ENCODE results near the gene CRIP1. TPM values are rescaled to one million over a fixed set of nuclear protein-coding genes. Genes with fewer than 3 reads are reported as not detected.

The CRIP1 gene
- total RNA-seq, 1 experiment from 2014 or later = 6.9 TPM

DNA sequence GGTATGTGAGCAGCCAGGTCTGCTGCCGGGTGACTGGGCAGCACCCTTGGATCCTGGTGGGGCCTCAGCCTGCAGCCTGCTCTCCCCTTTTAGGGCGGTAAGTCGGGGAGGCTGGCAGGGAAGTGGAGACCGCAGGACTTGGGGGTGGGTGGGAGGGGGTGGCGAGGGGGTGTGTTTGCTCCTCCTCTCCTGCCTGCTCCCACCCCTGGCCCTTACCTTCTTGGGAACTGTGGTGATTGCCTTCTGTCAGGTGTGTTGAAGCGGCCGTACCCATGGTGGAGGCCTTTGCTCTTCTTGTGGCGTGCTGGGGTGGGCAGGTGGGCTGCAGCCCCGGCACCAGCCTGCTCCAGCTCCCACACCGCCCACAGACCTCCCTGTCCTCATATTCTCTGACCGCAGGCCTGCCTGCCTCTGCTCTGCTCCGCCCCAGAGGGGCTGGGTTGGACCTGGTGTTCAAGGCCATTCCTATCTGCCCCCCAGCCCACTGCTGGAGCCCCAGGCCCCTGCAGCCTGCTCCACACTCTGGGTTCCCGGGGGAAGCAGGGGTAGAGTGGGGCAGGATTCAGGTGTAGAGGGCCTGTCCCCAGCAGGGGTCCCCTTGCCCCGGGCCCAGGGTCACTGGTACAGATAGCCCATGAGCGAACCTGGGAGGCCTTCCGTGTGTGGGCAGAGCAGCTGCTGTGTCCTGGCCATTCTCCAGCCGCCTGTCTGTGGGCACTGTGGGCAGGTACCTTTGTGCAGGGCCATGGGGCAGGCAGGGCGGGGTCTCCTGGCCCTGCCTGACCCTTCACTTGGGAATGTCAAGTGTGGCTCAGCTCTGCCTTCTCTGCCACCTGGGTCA lies 9.5 kb downstream of the CRIP1 start:
- Histone ChIP-seq H3K27ac (ENCODE audit: insufficient read length, low read depth, low read length) (no peak overlapping the region), H3K18ac (ENCODE audit: insufficient read length, low read depth, low read length) (no peak overlapping the region), H2AK5ac (ENCODE audit: insufficient read length, low read length) (no peak overlapping the region), H3K9me3 (ENCODE audit: control insufficient read depth, low read depth, low read length) (no peaks in the 10 kb centered on the region), H3K79me2 (ENCODE audit: insufficient read depth, low read length) (no peaks in the 10 kb centered on the region), H2AFZ (ENCODE audit: low read length) (no peak overlapping the region), H3T11ph (ENCODE audit: low read length) (no peak overlapping the region), H3K4me1 (ENCODE audit: insufficient read depth, low read length) (no peaks in the 10 kb centered on the region), H4K91ac (ENCODE audit: insufficient read length, low read depth, low read length) (no peak overlapping the region), H3K27me3 (ENCODE audit: insufficient read depth, low read length) (no peaks in the 10 kb centered on the region), H2BK20ac (ENCODE audit: low read depth, low read length, poor library complexity, severe bottlenecking) (no peak overlapping the region), H2BK12ac (ENCODE audit: insufficient read length, low read depth, low read length) (no peak overlapping the region), H4K8ac (replicated peaks; ENCODE audit: insufficient read length, low read depth, low read length) (no peak overlapping the region), H3K9ac (ENCODE audit: extremely low read depth, insufficient read length, low read length) (no peak overlapping the region), H3K79me1 (ENCODE audit: insufficient read depth, low read depth, low read length, poor library complexity, severe bottlenecking) (no peaks in the 10 kb centered on the region), H3K56ac (ENCODE audit: insufficient read length, low read depth, low read length) (no peak overlapping the region), H2BK15ac (ENCODE audit: low read depth, low read length) (no peak overlapping the region), H3K4me2 (ENCODE audit: insufficient read depth, insufficient read length, low read length) (no peak overlapping the region), H3K14ac (ENCODE audit: insufficient read depth, low read length) (no peak overlapping the region; the same call in 1 of the 2 replicates), H4K20me1 (ENCODE audit: control insufficient read depth, insufficient read depth, insufficient read length) (no peaks in the 10 kb centered on the region), H3K23me2 (ENCODE audit: insufficient read length, low read depth, low read length, poor library complexity, severe bottlenecking) (no peaks in the 10 kb centered on the region), H3K4ac (ENCODE audit: low read depth, low read length) (no peak overlapping the region), H2BK5ac (ENCODE audit: insufficient read length, low read length) (no peak overlapping the region), H3K23ac (ENCODE audit: insufficient read length, low read depth, low read length) (no peak overlapping the region), H2BK120ac (ENCODE audit: low read depth, low read length, poor library complexity, severe bottlenecking) (no peak overlapping the region), H4K5ac (ENCODE audit: insufficient read length, low read depth, low read length) (no peak overlapping the region)
- DNase-seq = peak; percentile 18
- H3K9me3 Mint-ChIP-seq = peaks cover 0 to 4% of the 10 kb centered on the region in 2 experiments; a peak in 1 of 5 replicates
- H3K4me3 Mint-ChIP-seq = no peak overlapping the region
- H3K36me3 Mint-ChIP-seq (ENCODE audit: insufficient read depth in 1 of 3, low read depth in 3 of 3) = peaks cover 0 to 5% (median 0%) of the 10 kb centered on the region in 3 experiments; a peak in 2 of 7 replicates
- no peak overlapping the region for H3K27ac Mint-ChIP-seq
- no CpG with 5 or more reads among the region's 18 CpGs for WGBS (ENCODE audit: extremely low coverage, insufficient read length, low lambda C conversion rate)
- no peak for TF ChIP-seq CTCF (conservative IDR thresholded peaks at IDR 0.05)
- no peaks in the 10 kb centered on the region for H3K27me3 Mint-ChIP-seq (ENCODE audit: low read depth)
- peaks cover 0 to 9% of the 10 kb centered on the region in 2 experiments; a peak in 2 of 4 replicates for H3K4me1 Mint-ChIP-seq
